ENCODE data around the gene ARL16. TPM values are rescaled to one million over a fixed set of nuclear protein-coding genes. Genes with fewer than 3 reads are reported as not detected.

ARL16 gene
- total RNA-seq, 1 experiment from 2014 or later: 46.7 TPM

- TF ChIP-seq HMGXB4 (CRISPR knock-in tag; IDR thresholded peaks at IDR 0.05): peak; percentile 73
- TF ChIP-seq MLX (CRISPR knock-in tag; IDR thresholded peaks at IDR 0.05): no peak
- 0 out of 2 replicates have a peak, but pooled peaks have one; percentile 47 for TF ChIP-seq ESRRA (CRISPR knock-in tag; IDR thresholded peaks at IDR 0.05; ENCODE audit: borderline replicate concordance)
- 0 out of 2 replicates have a peak, but pooled peaks have one; percentile 45 for TF ChIP-seq IRF2 (CRISPR knock-in tag; IDR thresholded peaks at IDR 0.05; ENCODE audit: borderline replicate concordance, low read depth)
- no peak for TF ChIP-seq ATF6 (CRISPR knock-in tag; IDR thresholded peaks at IDR 0.05)
- TF ChIP-seq CBFB (CRISPR knock-in tag; IDR thresholded peaks at IDR 0.05; ENCODE audit: low read depth): peak; percentile 95
- TF ChIP-seq, protein P1, sequence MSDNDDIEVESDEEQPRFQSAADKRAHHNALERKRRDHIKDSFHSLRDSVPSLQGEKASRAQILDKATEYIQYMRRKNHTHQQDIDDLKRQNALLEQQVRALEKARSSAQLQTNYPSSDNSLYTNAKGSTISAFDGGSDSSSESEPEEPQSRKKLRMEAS (CRISPR knock-in tag; IDR thresholded peaks at IDR 0.05): no peak; the same call in 1 of the 2 replicates
- TF ChIP-seq, protein P2, sequence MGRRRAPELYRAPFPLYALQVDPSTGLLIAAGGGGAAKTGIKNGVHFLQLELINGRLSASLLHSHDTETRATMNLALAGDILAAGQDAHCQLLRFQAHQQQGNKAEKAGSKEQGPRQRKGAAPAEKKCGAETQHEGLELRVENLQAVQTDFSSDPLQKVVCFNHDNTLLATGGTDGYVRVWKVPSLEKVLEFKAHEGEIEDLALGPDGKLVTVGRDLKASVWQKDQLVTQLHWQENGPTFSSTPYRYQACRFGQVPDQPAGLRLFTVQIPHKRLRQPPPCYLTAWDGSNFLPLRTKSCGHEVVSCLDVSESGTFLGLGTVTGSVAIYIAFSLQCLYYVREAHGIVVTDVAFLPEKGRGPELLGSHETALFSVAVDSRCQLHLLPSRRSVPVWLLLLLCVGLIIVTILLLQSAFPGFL (CRISPR knock-in tag; IDR thresholded peaks at IDR 0.05; ENCODE audit: borderline replicate concordance): no peak
- TF ChIP-seq JUN (CRISPR knock-in tag; IDR thresholded peaks at IDR 0.05): peak; percentile 72; the same call in 1 of the 2 replicates
- TF ChIP-seq ZNF532 (CRISPR knock-in tag; IDR thresholded peaks at IDR 0.05; ENCODE audit: borderline replicate concordance): no peak
- TF ChIP-seq USF2 (CRISPR knock-in tag; IDR thresholded peaks at IDR 0.05): peak; percentile 44; the same call in 1 of the 2 replicates
- no peak for TF ChIP-seq USF1 (CRISPR knock-in tag; IDR thresholded peaks at IDR 0.05)
- TF ChIP-seq, protein P3, sequence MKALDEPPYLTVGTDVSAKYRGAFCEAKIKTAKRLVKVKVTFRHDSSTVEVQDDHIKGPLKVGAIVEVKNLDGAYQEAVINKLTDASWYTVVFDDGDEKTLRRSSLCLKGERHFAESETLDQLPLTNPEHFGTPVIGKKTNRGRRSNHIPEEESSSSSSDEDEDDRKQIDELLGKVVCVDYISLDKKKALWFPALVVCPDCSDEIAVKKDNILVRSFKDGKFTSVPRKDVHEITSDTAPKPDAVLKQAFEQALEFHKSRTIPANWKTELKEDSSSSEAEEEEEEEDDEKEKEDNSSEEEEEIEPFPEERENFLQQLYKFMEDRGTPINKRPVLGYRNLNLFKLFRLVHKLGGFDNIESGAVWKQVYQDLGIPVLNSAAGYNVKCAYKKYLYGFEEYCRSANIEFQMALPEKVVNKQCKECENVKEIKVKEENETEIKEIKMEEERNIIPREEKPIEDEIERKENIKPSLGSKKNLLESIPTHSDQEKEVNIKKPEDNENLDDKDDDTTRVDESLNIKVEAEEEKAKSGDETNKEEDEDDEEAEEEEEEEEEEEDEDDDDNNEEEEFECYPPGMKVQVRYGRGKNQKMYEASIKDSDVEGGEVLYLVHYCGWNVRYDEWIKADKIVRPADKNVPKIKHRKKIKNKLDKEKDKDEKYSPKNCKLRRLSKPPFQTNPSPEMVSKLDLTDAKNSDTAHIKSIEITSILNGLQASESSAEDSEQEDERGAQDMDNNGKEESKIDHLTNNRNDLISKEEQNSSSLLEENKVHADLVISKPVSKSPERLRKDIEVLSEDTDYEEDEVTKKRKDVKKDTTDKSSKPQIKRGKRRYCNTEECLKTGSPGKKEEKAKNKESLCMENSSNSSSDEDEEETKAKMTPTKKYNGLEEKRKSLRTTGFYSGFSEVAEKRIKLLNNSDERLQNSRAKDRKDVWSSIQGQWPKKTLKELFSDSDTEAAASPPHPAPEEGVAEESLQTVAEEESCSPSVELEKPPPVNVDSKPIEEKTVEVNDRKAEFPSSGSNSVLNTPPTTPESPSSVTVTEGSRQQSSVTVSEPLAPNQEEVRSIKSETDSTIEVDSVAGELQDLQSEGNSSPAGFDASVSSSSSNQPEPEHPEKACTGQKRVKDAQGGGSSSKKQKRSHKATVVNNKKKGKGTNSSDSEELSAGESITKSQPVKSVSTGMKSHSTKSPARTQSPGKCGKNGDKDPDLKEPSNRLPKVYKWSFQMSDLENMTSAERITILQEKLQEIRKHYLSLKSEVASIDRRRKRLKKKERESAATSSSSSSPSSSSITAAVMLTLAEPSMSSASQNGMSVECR (CRISPR knock-in tag; IDR thresholded peaks at IDR 0.05; ENCODE audit: borderline replicate concordance): peak; percentile 43; the same call in 1 of the 2 replicates
- no peak for TF ChIP-seq RORB (CRISPR knock-in tag; IDR thresholded peaks at IDR 0.05)
- no peak for TF ChIP-seq ZNF138 (CRISPR knock-in tag; conservative IDR thresholded peaks at IDR 0.05)
- TF ChIP-seq ZNF416 (CRISPR knock-in tag; IDR thresholded peaks at IDR 0.05): peak; percentile 82; the same call in 1 of the 2 replicates
- no peak for TF ChIP-seq RELA (CRISPR knock-in tag; IDR thresholded peaks at IDR 0.05; ENCODE audit: borderline replicate concordance)
These were observed 46.9 kb downstream of the ARL16 start, which contains the start of the genes NPLOC4 and TSPAN10 (continued) for GRCh38 chr17:81636505-81637288.
